Suprapubic skin (tissue), 4 donors: ENCODE data around the gene SPEM3.

Experiments used
- POLR2A ChIP-seq, 2 donors: fragments of 450-650 bp; IDR thresholded peaks; one replicate each; pipeline ENCODE4 v1.6.1; 2017; ENCODE audit warnings: antibody characterized with exemption in 2 of 2, mild to moderate bottlenecking in 2 of 2, moderate library complexity in 2 of 2
- POLR2AphosphoS5 ChIP-seq, 3 donors: sonication (generic); formaldehyde crosslinking; IDR thresholded peaks; one replicate each; pipeline ENCODE4 v1.6.1; 2017; ENCODE audit warnings: antibody characterized with exemption in 3 of 3
- TF ChIP-seq, protein P1 (sequence below), 2 donors: fragments of 200-600 bp in 1 of 2; fragments of 450-650 bp in 1 of 2; sonication (generic) in 1 of 2; IDR thresholded peaks; one replicate each; pipeline ENCODE4 v1.5.1; 2016 to 2019; ENCODE audit warnings: antibody characterized with exemption in 2 of 2, mild to moderate bottlenecking in 1 of 2, moderate library complexity in 1 of 2

DNA sequence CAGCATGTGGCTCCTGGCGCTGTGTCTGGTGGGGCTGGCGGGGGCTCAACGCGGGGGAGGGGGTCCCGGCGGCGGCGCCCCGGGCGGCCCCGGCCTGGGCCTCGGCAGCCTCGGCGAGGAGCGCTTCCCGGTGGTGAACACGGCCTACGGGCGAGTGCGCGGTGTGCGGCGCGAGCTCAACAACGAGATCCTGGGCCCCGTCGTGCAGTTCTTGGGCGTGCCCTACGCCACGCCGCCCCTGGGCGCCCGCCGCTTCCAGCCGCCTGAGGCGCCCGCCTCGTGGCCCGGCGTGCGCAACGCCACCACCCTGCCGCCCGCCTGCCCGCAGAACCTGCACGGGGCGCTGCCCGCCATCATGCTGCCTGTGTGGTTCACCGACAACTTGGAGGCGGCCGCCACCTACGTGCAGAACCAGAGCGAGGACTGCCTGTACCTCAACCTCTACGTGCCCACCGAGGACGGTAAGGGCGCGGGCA lies 20.4 kb upstream of the SPEM3 start:
- TF ChIP-seq POLR2AphosphoS5 (IDR thresholded peaks at IDR 0.05): no peak
- TF ChIP-seq, protein P1, sequence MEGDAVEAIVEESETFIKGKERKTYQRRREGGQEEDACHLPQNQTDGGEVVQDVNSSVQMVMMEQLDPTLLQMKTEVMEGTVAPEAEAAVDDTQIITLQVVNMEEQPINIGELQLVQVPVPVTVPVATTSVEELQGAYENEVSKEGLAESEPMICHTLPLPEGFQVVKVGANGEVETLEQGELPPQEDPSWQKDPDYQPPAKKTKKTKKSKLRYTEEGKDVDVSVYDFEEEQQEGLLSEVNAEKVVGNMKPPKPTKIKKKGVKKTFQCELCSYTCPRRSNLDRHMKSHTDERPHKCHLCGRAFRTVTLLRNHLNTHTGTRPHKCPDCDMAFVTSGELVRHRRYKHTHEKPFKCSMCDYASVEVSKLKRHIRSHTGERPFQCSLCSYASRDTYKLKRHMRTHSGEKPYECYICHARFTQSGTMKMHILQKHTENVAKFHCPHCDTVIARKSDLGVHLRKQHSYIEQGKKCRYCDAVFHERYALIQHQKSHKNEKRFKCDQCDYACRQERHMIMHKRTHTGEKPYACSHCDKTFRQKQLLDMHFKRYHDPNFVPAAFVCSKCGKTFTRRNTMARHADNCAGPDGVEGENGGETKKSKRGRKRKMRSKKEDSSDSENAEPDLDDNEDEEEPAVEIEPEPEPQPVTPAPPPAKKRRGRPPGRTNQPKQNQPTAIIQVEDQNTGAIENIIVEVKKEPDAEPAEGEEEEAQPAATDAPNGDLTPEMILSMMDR (IDR thresholded peaks at IDR 0.05): no peak
- no peak for TF ChIP-seq POLR2A (IDR thresholded peaks at IDR 0.05)
